Renal pelvis (tissue), 4 donors: Measurements from ENCODE around the gene CCDC43. TPM values are rescaled to one million over a fixed set of nuclear protein-coding genes. Genes with fewer than 3 reads are reported as not detected.

Experiments used
- DNase-seq: peaks from one replicate; pipeline ENCODE4 v3.0.0-alpha.2; 2013
- polyA plus RNA-seq, 3 donors: library from polyadenylated mRNA; unstranded; fragments of 120-200 nt; gene quantifications; one replicate each; pipeline ENCODE4 v1.2.1, GENCODE V29; 2013; ENCODE audit not compliant: insufficient read length in 3 of 3

CCDC43 gene
- polyA plus RNA-seq, 3 donors, result 33.7 to 34.4 (median 34.2) TPM

DNA sequence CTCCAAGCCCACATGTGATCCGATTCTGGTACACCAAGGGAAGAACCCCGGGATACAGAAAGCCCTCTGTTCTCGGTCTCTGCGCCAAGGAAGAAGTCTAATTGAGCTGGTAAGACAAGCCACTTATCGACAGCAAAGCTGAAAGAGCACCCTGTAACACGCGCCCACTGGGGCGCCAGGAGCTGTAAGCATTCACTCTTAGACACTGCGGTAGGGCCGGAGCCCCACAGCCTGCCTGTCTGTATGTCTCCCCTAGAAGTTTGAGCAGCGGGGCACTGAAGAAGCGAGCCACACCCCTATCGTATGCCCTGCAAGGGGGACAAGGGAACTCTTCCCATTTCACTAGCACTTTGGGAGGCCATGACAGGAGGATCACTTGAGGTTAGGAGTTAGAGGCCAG, 60.3 kb downstream of the CCDC43 start:
- DNase-seq, result no peak

DNA sequence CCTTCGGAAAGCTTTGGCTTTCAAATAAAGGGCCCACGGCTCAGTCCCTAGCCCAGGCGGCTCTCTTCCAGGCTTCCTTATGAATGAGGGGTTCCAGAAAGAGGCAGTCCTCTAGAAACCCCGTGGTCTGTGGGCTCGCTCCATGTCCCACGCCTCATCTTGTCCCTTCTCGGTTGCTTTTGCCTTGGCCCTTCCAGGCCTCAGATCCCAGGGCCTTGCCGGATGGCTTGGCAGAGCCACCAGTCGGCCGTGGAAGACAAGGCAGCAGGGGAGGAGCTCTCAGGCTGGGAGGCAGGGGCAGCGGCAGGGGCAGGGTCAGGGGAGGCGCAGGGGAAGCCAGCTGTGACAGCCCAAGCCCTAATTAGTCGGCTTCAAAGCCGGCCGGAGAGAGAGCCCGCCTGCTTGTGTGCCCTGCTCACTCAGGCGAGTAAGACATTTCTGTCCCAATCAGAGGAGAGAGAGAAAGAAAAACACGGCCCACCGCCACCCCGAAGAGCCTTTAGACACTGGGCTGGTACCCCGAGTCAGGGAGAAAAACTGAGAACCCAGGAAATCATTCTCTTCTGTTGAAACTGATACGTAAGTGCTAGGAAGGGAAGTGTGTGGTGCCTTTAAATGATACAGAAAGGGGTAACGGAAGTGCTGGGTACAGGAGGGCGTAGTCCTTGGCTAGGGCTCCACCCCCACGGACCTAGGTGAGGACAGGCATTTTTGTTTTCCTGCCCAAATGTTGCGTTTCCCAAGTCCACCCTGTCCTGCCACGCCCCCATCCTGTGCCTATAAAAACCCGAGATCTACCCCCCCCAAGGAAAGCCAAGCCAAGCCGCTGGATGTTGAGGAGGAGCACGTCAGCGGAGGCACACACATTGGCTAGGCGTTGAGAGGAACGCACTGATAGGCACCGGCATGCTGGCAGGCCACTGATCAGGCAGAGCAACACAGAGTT, 61.1 kb downstream of the CCDC43 start:
- peak; percentile 91 for DNase-seq

DNA sequence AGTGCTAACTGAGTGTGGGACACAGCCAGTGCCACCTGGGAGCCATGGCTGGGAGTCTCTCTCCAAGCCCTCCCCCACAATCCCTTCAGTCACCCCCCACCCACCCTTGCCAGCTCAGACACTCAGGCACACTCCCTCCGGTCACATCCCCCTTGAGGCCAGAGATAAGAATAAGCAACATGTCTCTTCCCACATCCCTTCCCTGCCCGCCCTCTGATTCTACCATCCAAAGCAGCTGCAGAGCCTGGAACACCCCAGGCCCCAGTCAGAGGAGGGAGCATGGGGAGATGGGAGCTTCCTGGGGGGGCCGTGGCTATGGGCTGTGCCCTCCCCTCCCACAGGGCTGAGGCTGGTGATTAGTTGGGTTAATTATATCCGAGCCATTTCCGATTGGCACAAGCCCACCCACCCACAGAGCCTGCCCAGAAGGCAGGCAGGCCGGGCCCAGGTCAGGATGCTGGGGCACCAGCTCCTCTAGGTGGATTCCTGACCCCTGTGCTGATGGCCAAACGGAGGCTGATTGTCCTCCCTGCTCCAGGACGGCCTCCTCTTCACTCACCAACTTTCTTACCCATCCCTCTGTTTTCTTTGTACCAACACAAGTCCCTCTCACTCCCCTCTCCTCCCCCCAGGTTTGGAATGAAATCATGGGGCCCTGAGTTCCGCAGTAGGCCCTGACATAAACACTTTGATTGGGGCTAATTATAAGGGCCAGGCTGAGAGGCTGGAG, 61.9 kb downstream of the CCDC43 start:
- DNase-seq, result no peak

Other genes with a start within 250 kb of the CCDC43 start
- 10 to 100 TPM; 37.9 to 62.8 (median 59.8) TPM for gene GPATCH8, start 186.4 kb downstream of the CCDC43 start, polyA plus RNA-seq
- 10 to 100 TPM; 30.7 to 48.9 (median 38.2) TPM for gene FZD2, start 132.3 kb downstream of the CCDC43 start, polyA plus RNA-seq
- 1 to 10 TPM; 1.7 to 3.5 (median 3.3) TPM for gene MEIOC, start 33.3 kb downstream of the CCDC43 start, polyA plus RNA-seq
- gene DBF4B, start 18.9 kb upstream of the CCDC43 start, polyA plus RNA-seq, result 10 to 100 TPM; 12.0 to 21.5 (median 18.5) TPM
- gene ADAM11, start 69.2 kb upstream of the CCDC43 start, polyA plus RNA-seq, result 1 to 10 TPM; 2.7 to 3.7 (median 3.4) TPM
- gene GJC1, start 140.5 kb upstream of the CCDC43 start, polyA plus RNA-seq, result 10 to 100 TPM; 24.1 to 26.2 (median 24.3) TPM
- 1 to 10 TPM in 2 of 3 donors, under 1 TPM in 1; 0.91 to 1.9 (median 1.2) TPM for gene HIGD1B, start 158.1 kb upstream of the CCDC43 start, polyA plus RNA-seq
- gene EFTUD2, start 209.7 kb upstream of the CCDC43 start, polyA plus RNA-seq, result 100 to 1,000 TPM; 101 to 113 (median 104) TPM
- gene GFAP, start 225.7 kb upstream of the CCDC43 start, polyA plus RNA-seq, result 1 to 10 TPM; 1.1 to 3.4 (median 1.8) TPM